ENCODE measurements around the gene GAS7.

Gene GAS7

GRCh38 chr17:9905078-9905415 lies 293.4 kb downstream of the GAS7 start, which contains the start of gene RCVRN:
TSS of gene RCVRN (minus strand) at chr17:9905271. CDS start at chr17:9905180, 91 bp downstream.
- no peak for TF ChIP-seq PATZ1 (CRISPR knock-in tag; IDR thresholded peaks at IDR 0.05; ENCODE audit: borderline replicate concordance)
- TF ChIP-seq TOX (CRISPR knock-in tag; IDR thresholded peaks at IDR 0.05; ENCODE audit: borderline replicate concordance): no peak
- ATAC-seq: no peak

GRCh38 chr17:9904277-9905077 lies 293.9 kb downstream of the GAS7 start:
- TF ChIP-seq CSDC2 (CRISPR knock-in tag; IDR thresholded peaks at IDR 0.05) (no peak), CSRNP3 (CRISPR knock-in tag; IDR thresholded peaks at IDR 0.05) (no peak), ZFP3 (CRISPR knock-in tag; IDR thresholded peaks at IDR 0.05) (no peak), PATZ1 (CRISPR knock-in tag; IDR thresholded peaks at IDR 0.05; ENCODE audit: borderline replicate concordance) (no peak), TCF4 (CRISPR knock-in tag; IDR thresholded peaks at IDR 0.05; ENCODE audit: borderline replicate concordance) (no peak), BACH2 (CRISPR knock-in tag; IDR thresholded peaks at IDR 0.05; ENCODE audit: borderline replicate concordance) (no peak), CREB5 (CRISPR knock-in tag; IDR thresholded peaks at IDR 0.05; ENCODE audit: low read depth) (no peak), ESRRG (CRISPR knock-in tag; IDR thresholded peaks at IDR 0.05) (no peak)
- no peak for ATAC-seq

- no peak for ATAC-seq
Observed at GRCh38 chr17:9902120-9902519, 296.3 kb downstream of the GAS7 start.

GRCh38 chr17:9900784-9901183 lies 297.6 kb downstream of the GAS7 start:
- ATAC-seq: no peak
- TF ChIP-seq CSDC2 (CRISPR knock-in tag; IDR thresholded peaks at IDR 0.05) (no peak), CSRNP3 (CRISPR knock-in tag; IDR thresholded peaks at IDR 0.05) (no peak), GLIS3 (CRISPR knock-in tag; IDR thresholded peaks at IDR 0.05) (no peak), ZFP3 (CRISPR knock-in tag; IDR thresholded peaks at IDR 0.05) (no peak), OSR1 (CRISPR knock-in tag; IDR thresholded peaks at IDR 0.05) (no peak), ZNF8 (CRISPR knock-in tag; IDR thresholded peaks at IDR 0.05) (no peak), PATZ1 (CRISPR knock-in tag; IDR thresholded peaks at IDR 0.05; ENCODE audit: borderline replicate concordance) (no peak), RARB (CRISPR knock-in tag; IDR thresholded peaks at IDR 0.05) (no peak), ISL1 (CRISPR knock-in tag; IDR thresholded peaks at IDR 0.05) (no peak), TCF4 (CRISPR knock-in tag; IDR thresholded peaks at IDR 0.05; ENCODE audit: borderline replicate concordance) (no peak), ZFP30 (CRISPR knock-in tag; IDR thresholded peaks at IDR 0.05) (no peak)

More at GRCh38 chr17:9902120-9902519, 296.3 kb downstream of the GAS7 start:
- TF ChIP-seq CSRNP3 (CRISPR knock-in tag; IDR thresholded peaks at IDR 0.05) (no peak), PPARA (CRISPR knock-in tag; IDR thresholded peaks at IDR 0.05; ENCODE audit: borderline replicate concordance) (no peak), POU6F1 (CRISPR knock-in tag; IDR thresholded peaks at IDR 0.05; ENCODE audit: borderline replicate concordance, low read depth) (no peak), ARNTL (CRISPR knock-in tag; IDR thresholded peaks at IDR 0.05; ENCODE audit: borderline replicate concordance, low read depth) (no peak), TCF4 (CRISPR knock-in tag; IDR thresholded peaks at IDR 0.05; ENCODE audit: borderline replicate concordance) (no peak), ZNF565 (CRISPR knock-in tag; conservative IDR thresholded peaks at IDR 0.05; ENCODE audit: low read depth) (no peak)
